Loucy (cell line): ENCODE data around the gene ZNF521.

Experiments used
- H2AFZ ChIP-seq: fragments of 200-600 bp; sonication (generic); 2 replicates; pipeline ENCODE4 v1.6.0; 2016; ENCODE audit warnings: antibody characterized with exemption, mild to moderate bottlenecking, low read length, moderate library complexity
- H3F3A ChIP-seq: fragments of 200-600 bp; 2 replicates; pipeline ENCODE4 v1.6.0; 2016; ENCODE audit warnings: antibody characterized with exemption, low read depth, mild to moderate bottlenecking
- H3K27me3 ChIP-seq: fragments of 200-600 bp; sonication (generic); 2 replicates; pipeline ENCODE4 v1.6.1; 2014; ENCODE audit warnings: low read length, mild to moderate bottlenecking; ENCODE audit not compliant: insufficient read depth, poor library complexity, severe bottlenecking
- H3K36me3 ChIP-seq: fragments of 200-600 bp; sonication (generic); 2 replicates; pipeline ENCODE4 v1.6.1; 2016; ENCODE audit warnings: low read length; ENCODE audit not compliant: insufficient read depth
- H3K4me1 ChIP-seq: fragments of 200-600 bp; sonication (generic); 2 replicates; pipeline ENCODE4 v1.5.1; 2014; ENCODE audit warnings: low read length, mild to moderate bottlenecking; ENCODE audit not compliant: insufficient read depth, poor library complexity, severe bottlenecking
- H3K4me2 ChIP-seq: fragments of 200-600 bp; sonication (generic); 2 replicates; pipeline ENCODE4 v1.6.0; 2014; ENCODE audit warnings: antibody characterized with exemption, low read length, low read depth, mild to moderate bottlenecking; ENCODE audit not compliant: poor library complexity, severe bottlenecking
- H3K4me3 ChIP-seq: fragments of 200-600 bp; sonication (generic); 2 replicates; pipeline ENCODE4 v1.5.1; 2014; ENCODE audit warnings: low read length, mild to moderate bottlenecking, mixed read lengths; ENCODE audit not compliant: poor library complexity, severe bottlenecking
- H3K79me2 ChIP-seq: fragments of 200-600 bp; sonication (generic); 2 replicates; pipeline ENCODE4 v1.6.1; 2014; ENCODE audit warnings: low read length; ENCODE audit not compliant: insufficient read depth
- H3K9ac ChIP-seq: fragments of 200-600 bp; sonication (generic); 2 replicates; pipeline ENCODE4 v1.6.0; 2014; ENCODE audit warnings: mild to moderate bottlenecking, low read depth, low read length, moderate library complexity; ENCODE audit not compliant: poor library complexity, severe bottlenecking
- H3K9me2 ChIP-seq: fragments of 200-600 bp; sonication (generic); replicated peaks from 2 replicates; pipeline ENCODE4 v1.6.1; 2016; ENCODE audit warnings: low read depth, low read length, mixed read lengths
- H3K9me3 ChIP-seq: fragments of 200-600 bp; sonication (generic); 2 replicates; pipeline ENCODE4 v1.6.1; 2014; ENCODE audit warnings: mild to moderate bottlenecking, antibody characterized with exemption, low read length, low read depth; ENCODE audit not compliant: insufficient read depth
- H4K20me1 ChIP-seq: fragments of 200-600 bp; sonication (generic); 2 replicates; pipeline ENCODE4 v1.6.0; 2014; ENCODE audit warnings: antibody characterized with exemption, low read length, mild to moderate bottlenecking; ENCODE audit not compliant: insufficient read depth, poor library complexity, severe bottlenecking
- EZH2phosphoT487 ChIP-seq: fragments of 200-600 bp; IDR thresholded peaks from 2 replicates; pipeline ENCODE4 v1.6.1; 2018; ENCODE audit warnings: antibody characterized with exemption, mild to moderate bottlenecking, moderate library complexity, borderline replicate concordance
- TF ChIP-seq, protein P1 (sequence below): fragments of 200-600 bp; sonication (generic); conservative IDR thresholded peaks from 2 replicates; pipeline ENCODE4 v1.5.1; 2014; ENCODE audit warnings: mild to moderate bottlenecking, antibody characterized with exemption, low read length

Gene ZNF521

DNA sequence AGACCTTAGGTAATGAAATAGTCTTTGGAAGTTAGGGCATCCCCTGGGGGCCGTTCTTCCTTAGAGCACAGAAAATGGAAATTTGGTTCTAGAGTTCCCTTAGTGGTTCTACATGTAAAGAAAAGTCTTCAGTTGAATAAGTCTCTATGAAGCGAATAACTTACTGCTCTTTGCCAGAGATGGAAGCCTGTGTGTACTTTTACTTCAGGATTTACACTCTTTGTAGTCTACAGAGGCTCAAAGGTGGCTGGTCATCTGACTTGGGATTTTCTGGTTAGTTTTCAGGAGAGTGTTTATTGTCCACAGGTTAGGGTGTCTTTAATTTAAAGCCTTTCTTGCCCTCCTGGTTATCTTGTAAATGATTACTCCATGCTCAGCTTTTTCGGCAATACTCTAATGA is 210.6 kb downstream of the ZNF521 start:
- no peaks in the 10 kb centered on the region for H3K4me1 ChIP-seq
- 0 out of 2 replicates have a peak, but pooled peaks cover 3% of the 10 kb centered on the region for H3K79me2 ChIP-seq
- no peaks in the 10 kb centered on the region for H3K36me3 ChIP-seq
- H4K20me1 ChIP-seq: no peaks in the 10 kb centered on the region
- H3F3A ChIP-seq: no peaks in the 10 kb centered on the region
- no peak overlapping the region for H3K4me2 ChIP-seq
- H2AFZ ChIP-seq: no peak overlapping the region
- H3K9me2 ChIP-seq: no peaks in the 10 kb centered on the region
- H3K9me3 ChIP-seq: no peaks in the 10 kb centered on the region
- H3K4me3 ChIP-seq: no peak overlapping the region
- no peaks in the 10 kb centered on the region for H3K27me3 ChIP-seq
- no peak for TF ChIP-seq EZH2phosphoT487
- TF ChIP-seq, protein P1, sequence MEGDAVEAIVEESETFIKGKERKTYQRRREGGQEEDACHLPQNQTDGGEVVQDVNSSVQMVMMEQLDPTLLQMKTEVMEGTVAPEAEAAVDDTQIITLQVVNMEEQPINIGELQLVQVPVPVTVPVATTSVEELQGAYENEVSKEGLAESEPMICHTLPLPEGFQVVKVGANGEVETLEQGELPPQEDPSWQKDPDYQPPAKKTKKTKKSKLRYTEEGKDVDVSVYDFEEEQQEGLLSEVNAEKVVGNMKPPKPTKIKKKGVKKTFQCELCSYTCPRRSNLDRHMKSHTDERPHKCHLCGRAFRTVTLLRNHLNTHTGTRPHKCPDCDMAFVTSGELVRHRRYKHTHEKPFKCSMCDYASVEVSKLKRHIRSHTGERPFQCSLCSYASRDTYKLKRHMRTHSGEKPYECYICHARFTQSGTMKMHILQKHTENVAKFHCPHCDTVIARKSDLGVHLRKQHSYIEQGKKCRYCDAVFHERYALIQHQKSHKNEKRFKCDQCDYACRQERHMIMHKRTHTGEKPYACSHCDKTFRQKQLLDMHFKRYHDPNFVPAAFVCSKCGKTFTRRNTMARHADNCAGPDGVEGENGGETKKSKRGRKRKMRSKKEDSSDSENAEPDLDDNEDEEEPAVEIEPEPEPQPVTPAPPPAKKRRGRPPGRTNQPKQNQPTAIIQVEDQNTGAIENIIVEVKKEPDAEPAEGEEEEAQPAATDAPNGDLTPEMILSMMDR: 0 out of 2 replicates have a peak, but pooled peaks have one; percentile 14
- no peak overlapping the region for H3K9ac ChIP-seq

DNA sequence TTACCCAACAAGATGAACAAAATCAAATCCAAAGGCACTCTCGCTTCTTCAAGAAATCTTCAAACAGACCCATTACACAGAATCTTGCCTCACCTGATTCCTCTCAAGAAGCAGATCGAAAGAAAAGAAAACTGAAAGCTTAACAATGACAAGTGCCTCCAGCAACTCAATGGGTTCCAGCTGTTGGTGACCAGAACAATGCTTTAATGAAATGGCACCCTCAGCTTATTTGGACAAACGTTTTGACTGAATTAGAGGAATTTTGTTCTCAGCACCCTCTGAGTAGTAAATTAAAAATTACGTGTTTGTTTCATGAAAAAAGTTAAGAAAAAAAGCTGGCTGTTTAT is 211.0 kb downstream of the ZNF521 start:
- Histone ChIP-seq H3K4me1 (no peaks in the 10 kb centered on the region), H3K4me2 (no peak overlapping the region), H3K9me3 (no peaks in the 10 kb centered on the region), H3K9me2 (no peaks in the 10 kb centered on the region), H3K36me3 (no peaks in the 10 kb centered on the region), H3K27me3 (no peaks in the 10 kb centered on the region), H3K79me2 (0 out of 2 replicates have a peak, but pooled peaks cover 3% of the 10 kb centered on the region), H2AFZ (no peak overlapping the region), H3K9ac (no peak overlapping the region), H3K4me3 (no peak overlapping the region), H4K20me1 (no peaks in the 10 kb centered on the region), H3F3A (no peaks in the 10 kb centered on the region)
- TF ChIP-seq, protein P1: no peak
- no peak for TF ChIP-seq EZH2phosphoT487

DNA sequence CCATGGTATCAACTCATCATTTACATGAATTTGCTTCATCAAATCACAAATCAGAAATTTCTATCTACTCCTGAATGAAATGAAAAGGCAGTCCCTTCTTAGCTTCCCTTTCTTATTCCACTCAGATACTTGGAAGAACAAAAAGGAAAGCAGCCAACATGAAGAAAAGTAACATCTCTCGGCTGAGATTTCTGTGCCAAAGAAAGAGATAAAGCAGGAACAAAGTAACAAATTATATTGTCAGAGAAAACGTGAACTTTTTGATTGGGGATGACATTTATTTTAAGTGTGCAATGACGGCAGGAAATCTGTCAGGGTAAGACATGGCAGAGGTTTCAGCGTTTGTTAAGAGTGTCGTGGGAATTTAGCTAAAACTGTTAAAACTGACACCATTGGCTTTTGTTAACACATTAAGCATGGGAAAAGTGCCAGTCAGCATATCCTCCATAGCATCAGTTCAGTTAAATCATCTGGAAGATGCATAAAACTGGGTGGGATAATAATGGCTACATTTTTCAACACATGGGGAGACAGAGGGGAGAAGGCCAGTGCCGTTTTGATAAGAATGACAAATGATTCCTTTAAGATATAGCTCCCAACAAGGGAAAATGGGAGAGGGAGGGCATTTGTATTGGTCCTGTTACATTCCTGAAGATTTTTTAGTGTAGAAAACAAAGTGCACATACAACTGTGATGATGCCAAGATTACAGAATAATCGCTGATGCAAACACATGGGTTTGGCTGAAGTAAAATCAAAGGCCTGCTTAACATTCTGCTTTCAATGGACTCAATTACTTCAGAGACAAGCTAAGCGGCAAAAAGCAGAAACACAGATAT is 211.6 kb downstream of the ZNF521 start:
- H3K9me3 ChIP-seq: no peaks in the 10 kb centered on the region
- H3K9ac ChIP-seq: no peak overlapping the region
- H2AFZ ChIP-seq: no peak overlapping the region
- 0 out of 2 replicates have a peak, but pooled peaks cover 3% of the 10 kb centered on the region for H3K79me2 ChIP-seq
- H3K9me2 ChIP-seq: no peaks in the 10 kb centered on the region
- peaks cover 5% of the 10 kb centered on the region for H3K4me1 ChIP-seq
- no peaks in the 10 kb centered on the region for H3F3A ChIP-seq
- no peak overlapping the region for H3K4me3 ChIP-seq
- no peaks in the 10 kb centered on the region for H4K20me1 ChIP-seq
- no peaks in the 10 kb centered on the region for H3K36me3 ChIP-seq
- H3K27me3 ChIP-seq: no peaks in the 10 kb centered on the region
- no peak overlapping the region for H3K4me2 ChIP-seq
- TF ChIP-seq, protein P1: no peak
- no peak for TF ChIP-seq EZH2phosphoT487
